Measurements from ENCODE around the gene CCR2. TPM values are rescaled to one million over a fixed set of nuclear protein-coding genes. Genes with fewer than 3 reads are reported as not detected.
"Not testable (repeated sequence)": the region's sequence is repeated elsewhere in the genome, so short reads cannot be mapped to it uniquely, and the experiment has no call there.

CCR2 gene
- total RNA-seq, 3 donors from 2014 or later: 1.3 to 2.2 (median 2.0) TPM

- DNase-seq (ENCODE audit: low spot score in 2 of 2): no peak
- H3K27me3 ChIP-seq: no peaks in the 10 kb centered on the region
- H3K36me3 ChIP-seq: no peaks in the 10 kb centered on the region
- no peak overlapping the region for H3K4me3 ChIP-seq
- intact Hi-C loops (cut with DNase I; ENCODE audit: low total_unique reads): no loop called here
- H3K4me1 ChIP-seq: no peaks in the 10 kb centered on the region
- H3K9me3 ChIP-seq: no peaks in the 10 kb centered on the region
- no peak overlapping the region for H3K27ac ChIP-seq
- TF ChIP-seq POLR2AphosphoS5 (IDR thresholded peaks at IDR 0.05): no peak
Observed at GRCh38 chr3:46318207-46318927, 35.5 kb upstream of the CCR2 start.

GRCh38 chr3:46321461-46322104, 32.3 kb upstream of the CCR2 start:
- intact Hi-C loops (cut with DNase I; ENCODE audit: low total_unique reads): no loop called here
- Histone ChIP-seq H3K36me3 (no peaks in the 10 kb centered on the region), H3K9me3 (no peaks in the 10 kb centered on the region), H3K27ac (no peak overlapping the region), H3K4me3 (no peak overlapping the region), H3K4me1 (no peaks in the 10 kb centered on the region), H3K27me3 (no peaks in the 10 kb centered on the region)
- no peak for DNase-seq (ENCODE audit: low spot score in 2 of 2)
- no peak for TF ChIP-seq POLR2AphosphoS5 (IDR thresholded peaks at IDR 0.05)

- H3K36me3 ChIP-seq: no peaks in the 10 kb centered on the region
- intact Hi-C loops (cut with DNase I; ENCODE audit: low total_unique reads): no loop called here
- DNase-seq (ENCODE audit: low spot score in 2 of 2): no peak
- no peaks in the 10 kb centered on the region for H3K27me3 ChIP-seq
- H3K4me1 ChIP-seq: no peaks in the 10 kb centered on the region
- H3K4me3 ChIP-seq: no peak overlapping the region
- H3K27ac ChIP-seq: no peak overlapping the region
- no peak for TF ChIP-seq POLR2AphosphoS5 (IDR thresholded peaks at IDR 0.05)
- TF ChIP-seq POLR2A (IDR thresholded peaks at IDR 0.05): no peak
- no peak for TF ChIP-seq CTCF (IDR thresholded peaks at IDR 0.05)
- H3K9me3 ChIP-seq: peaks cover 0 to 9% of the 10 kb centered on the region in 2 donors
Observed at GRCh38 chr3:46324036-46324435, 29.9 kb upstream of the CCR2 start.

- no peaks in the 10 kb centered on the region for H3K27me3 ChIP-seq
- no peaks in the 10 kb centered on the region for H3K36me3 ChIP-seq
- peaks cover 0 to 9% of the 10 kb centered on the region in 2 donors for H3K9me3 ChIP-seq
- no peak for TF ChIP-seq POLR2AphosphoS5 (IDR thresholded peaks at IDR 0.05)
- TF ChIP-seq CTCF (IDR thresholded peaks at IDR 0.05): no peak
- no peak for TF ChIP-seq POLR2A (IDR thresholded peaks at IDR 0.05)
- no peak overlapping the region for H3K4me3 ChIP-seq
- H3K4me1 ChIP-seq: no peaks in the 10 kb centered on the region
- H3K27ac ChIP-seq: no peak overlapping the region
- peak in 1 of 2 donors; percentile 40 for DNase-seq (ENCODE audit: low spot score in 2 of 2)
- intact Hi-C loops (cut with DNase I; ENCODE audit: low total_unique reads): no loop called here
Observed at GRCh38 chr3:46325645-46326300, 28.1 kb upstream of the CCR2 start.

GRCh38 chr3:46330676-46331075, 23.2 kb upstream of the CCR2 start:
- peak in 1 of 2 donors; percentile 44 for DNase-seq (ENCODE audit: low spot score in 2 of 2)
- intact Hi-C loops (cut with DNase I; ENCODE audit: low total_unique reads); H3K27ac ChIP-seq: not testable (repeated sequence)

GRCh38 chr3:46334741-46335478, 19.0 kb upstream of the CCR2 start:
- H3K4me1 ChIP-seq: no peaks in the 10 kb centered on the region
- intact Hi-C loops (cut with DNase I; ENCODE audit: low total_unique reads): no loop called here
- DNase-seq (ENCODE audit: low spot score in 2 of 2): no peak
- no peak overlapping the region for H3K4me3 ChIP-seq
- H3K27me3 ChIP-seq: no peaks in the 10 kb centered on the region
- no peak for TF ChIP-seq POLR2A (IDR thresholded peaks at IDR 0.05)
- TF ChIP-seq CTCF (IDR thresholded peaks at IDR 0.05): no peak
- no peak for TF ChIP-seq POLR2AphosphoS5 (IDR thresholded peaks at IDR 0.05)
- H3K36me3 ChIP-seq: no peaks in the 10 kb centered on the region
- H3K27ac ChIP-seq: no peak overlapping the region
- peaks cover 12 to 17% of the 10 kb centered on the region in 2 donors for H3K9me3 ChIP-seq

More at GRCh38 chr3:46330676-46331075, 23.2 kb upstream of the CCR2 start:
- not testable (repeated sequence) for H3K4me1 ChIP-seq, H3K9me3 ChIP-seq, H3K27me3 ChIP-seq, H3K36me3 ChIP-seq, H3K4me3 ChIP-seq
